Activated T-helper 9 cell treated with anti-CD3 and anti-CD28 coated beads, Interleukin-2, amount 50 U/mL, for 16 hours (primary cell): ENCODE measurements around the gene BCL3.
"Not testable (repeated sequence)": the region's sequence is repeated elsewhere in the genome, so short reads cannot be mapped to it uniquely, and the experiment has no call there.

Experiments used
- DNase-seq: peaks from one replicate; pipeline ENCODE4 v3.0.0-alpha.2; 2020; ENCODE audit warnings: low read depth

The BCL3 gene, protein sequence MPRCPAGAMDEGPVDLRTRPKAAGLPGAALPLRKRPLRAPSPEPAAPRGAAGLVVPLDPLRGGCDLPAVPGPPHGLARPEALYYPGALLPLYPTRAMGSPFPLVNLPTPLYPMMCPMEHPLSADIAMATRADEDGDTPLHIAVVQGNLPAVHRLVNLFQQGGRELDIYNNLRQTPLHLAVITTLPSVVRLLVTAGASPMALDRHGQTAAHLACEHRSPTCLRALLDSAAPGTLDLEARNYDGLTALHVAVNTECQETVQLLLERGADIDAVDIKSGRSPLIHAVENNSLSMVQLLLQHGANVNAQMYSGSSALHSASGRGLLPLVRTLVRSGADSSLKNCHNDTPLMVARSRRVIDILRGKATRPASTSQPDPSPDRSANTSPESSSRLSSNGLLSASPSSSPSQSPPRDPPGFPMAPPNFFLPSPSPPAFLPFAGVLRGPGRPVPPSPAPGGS

DNA sequence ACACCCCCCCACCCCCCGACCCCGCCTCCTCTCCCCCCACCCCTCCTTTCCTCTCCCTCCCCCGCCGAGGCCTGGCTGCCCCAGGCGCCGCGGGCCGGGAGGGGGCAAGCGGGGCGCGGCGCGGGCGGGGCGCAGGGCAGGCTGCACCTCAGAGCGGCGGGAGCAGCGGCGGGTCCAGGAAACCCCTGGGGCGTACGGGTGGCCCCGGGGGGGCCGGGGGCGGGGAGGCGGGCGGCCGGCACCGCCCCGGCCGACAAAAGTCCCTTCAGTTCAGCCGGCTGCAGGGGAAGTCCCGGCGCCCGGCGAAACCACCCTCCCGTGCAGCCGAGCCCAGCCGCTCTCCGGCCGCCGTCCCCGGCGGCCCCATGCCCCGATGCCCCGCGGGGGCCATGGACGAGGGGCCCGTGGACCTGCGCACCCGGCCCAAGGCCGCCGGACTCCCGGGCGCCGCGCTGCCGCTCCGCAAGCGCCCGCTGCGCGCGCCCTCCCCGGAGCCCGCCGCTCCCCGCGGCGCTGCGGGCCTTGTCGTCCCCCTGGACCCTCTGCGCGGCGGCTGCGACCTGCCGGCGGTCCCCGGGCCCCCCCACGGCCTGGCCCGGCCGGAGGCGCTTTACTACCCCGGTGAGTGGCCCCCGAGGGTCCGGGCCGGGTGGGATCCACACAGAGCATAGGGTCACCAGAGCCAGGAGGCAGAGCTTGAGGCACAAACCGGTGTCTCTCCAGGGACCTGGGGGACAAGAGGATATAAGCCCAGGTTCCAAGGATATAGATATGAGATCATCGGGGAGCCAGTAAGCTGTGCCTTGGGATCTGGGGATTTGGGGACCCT is at the start of gene BCL3:
TSS of gene BCL3 (plus strand) at position 283 of the 829 bp plus-strand sequence. CDS start at position 366, 83 bp downstream.
- peak; percentile 67 for DNase-seq

DNA sequence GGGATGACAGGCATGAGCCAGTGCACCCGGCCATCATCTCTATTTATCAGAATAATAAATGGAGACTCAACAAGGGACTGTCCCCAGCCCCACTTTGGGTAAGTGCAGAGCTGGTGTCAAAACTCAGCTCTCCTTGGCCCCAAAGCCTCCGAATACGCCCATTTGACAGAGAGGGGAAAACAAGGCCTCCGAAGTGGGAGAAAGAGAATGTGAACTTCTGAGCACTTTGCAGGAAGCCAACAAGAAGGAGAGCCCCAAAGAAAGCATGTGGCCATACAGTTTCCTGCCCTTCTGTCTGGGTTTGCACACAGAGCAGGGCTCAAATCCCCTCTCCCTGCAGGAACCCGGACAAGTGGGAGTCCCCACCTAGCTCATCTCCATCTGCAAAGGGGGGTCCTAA is 48.0 kb upstream of the BCL3 start:
- DNase-seq, result no peak

DNA sequence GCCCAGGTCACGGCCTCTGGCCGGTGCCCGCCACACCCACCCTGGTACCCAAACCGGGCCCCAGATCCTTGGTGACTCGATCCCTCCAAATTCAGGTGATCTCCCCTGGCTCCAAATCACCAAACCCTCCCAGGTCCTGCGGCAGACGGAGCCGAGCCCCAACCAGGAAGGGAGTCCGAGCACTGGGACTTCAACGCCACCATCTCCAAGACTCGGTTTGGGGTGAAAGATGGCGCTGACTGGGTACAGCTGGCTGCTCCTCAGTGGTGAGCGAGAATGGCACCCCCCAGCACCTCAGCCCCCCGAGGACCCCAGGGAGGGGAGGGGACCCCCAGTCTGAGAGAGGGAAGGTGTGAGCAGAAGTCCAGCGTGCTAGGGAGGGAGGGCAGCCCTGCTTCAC is 47.3 kb upstream of the BCL3 start:
- DNase-seq, result no peak

DNA sequence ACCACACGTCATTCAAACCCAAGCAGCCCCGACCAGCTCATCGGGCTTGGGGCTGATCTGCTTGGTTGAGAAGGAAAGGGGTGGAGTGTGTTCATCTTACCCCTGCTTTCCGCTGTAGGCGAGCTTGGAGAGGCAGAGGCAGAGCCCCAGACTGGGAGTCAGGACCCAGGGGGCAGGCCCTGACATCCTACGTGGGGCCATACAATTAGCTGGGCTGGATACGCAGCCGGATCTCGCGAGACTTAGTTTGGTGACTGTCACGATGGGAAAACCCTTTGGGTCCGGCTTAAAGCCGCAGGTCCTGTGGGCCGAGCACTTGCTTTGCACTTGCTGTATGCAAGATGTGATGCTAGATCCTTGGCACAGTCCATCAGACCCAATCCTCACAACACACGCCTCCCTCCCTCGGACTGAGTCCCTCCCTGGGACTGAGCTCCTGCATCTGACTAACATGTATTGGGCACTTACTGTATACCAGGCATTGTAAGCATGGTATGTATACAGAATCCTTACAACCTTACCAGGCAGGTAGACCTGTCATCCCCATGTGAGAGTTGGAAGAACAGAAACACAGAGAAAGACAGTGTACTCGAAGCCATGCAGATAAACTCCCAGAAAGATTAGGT is 45.8 kb upstream of the BCL3 start:
- DNase-seq, result no peak

DNA sequence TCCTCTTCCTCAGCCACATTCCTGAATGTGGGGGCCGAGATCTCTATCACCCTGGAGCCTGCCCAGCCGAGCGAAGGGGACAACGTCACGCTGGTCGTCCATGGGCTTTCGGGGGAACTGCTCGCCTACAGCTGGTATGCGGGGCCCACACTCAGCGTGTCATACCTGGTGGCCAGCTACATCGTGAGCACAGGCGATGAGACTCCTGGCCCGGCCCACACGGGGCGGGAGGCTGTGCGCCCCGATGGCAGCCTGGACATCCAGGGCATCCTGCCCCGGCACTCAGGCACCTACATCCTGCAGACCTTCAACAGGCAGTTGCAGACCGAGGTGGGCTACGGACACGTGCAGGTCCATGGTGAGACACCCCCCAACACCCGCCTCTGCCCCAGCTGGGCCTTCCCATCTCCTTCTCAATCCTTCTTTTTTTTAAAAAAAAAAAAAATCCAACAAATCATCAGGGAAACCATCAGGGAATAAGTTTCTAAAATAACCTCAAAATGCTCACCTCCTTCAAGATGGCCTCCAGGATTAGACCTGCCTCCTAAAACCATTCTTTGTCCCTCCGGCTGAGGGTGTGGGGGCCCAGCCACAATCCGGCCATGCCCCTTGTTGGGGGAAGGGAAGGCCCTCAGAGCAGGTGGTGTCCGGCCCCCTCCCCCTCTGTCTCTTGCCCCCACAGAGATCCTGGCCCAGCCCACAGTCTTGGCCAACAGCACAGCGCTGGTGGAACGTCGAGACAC is 45.0 kb upstream of the BCL3 start:
- DNase-seq, result no peak

DNA sequence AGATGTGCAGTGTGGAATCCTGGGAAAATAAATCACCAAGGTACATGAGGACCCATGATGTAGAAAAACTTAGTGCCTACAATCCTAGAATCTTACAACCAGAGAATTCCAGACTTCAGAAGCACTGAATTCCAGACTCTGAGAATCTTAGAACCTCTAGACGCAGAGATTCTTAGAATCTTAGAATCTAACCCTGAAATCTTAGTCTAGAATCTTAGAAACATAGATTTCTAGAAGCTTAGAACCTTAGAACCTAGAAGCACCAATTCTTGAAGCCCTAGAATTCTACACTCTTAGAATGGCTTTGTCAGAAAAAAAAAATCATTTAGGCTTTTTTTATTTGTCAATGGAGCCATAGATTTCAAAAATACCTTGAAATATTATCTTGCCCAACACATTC is 43.5 kb upstream of the BCL3 start:
- no peak for DNase-seq

DNA sequence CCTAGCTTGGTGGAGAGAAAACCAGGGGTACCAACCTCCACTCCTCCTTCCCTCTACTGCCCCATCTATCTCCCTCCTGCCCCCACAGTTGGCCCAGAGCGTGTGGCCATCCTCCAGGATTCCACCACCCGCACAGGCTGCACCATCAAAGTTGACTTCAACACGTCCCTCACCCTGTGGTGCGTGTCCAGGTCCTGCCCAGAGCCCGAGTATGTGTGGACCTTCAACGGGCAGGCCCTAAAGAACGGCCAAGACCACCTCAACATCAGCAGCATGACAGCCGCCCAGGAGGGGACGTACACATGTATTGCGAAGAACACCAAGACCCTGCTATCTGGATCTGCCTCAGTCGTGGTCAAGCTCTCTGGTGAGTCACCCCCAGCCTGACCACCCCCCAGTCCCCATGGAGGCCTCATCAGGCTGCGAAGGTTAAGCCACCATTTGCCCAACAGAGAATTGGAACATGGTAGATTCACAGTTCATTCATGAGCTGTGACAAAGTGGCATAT is 43.0 kb upstream of the BCL3 start:
- DNase-seq, result no peak

DNA sequence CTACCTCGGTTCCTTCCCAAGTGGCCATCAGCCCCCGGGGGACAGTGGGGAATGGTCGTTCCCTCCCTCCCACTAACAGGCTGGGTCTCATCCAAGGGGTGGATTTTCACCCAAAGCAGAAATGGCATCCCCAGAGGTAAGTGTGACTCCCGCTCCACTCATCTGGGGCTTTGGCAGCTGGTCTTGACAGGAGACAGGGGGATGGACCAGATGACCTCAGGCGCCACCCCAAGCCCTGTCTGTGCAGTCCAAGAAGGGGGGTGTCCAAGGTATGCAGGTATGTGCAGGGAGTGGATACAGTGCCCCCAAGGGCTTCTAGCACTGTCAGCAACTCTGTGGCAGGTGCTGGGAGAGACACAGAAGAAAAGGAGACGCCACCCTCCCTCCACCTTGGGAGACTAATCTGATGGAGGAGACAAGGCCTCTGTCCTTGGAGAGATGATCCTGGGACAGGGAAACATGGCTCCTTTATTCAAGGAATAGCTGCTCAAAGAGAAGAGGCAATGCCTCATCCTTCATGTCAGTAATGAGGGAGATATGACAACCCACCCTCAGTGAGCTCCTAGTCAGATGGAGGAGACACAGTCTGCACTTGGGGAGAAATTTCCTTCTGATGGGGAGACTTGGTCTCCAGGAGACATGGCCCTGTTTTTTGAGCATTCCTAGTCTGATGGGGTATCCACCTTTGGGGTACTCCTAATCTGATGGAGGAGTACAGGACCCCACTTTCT is 41.8 kb upstream of the BCL3 start:
- DNase-seq, result no peak

DNA sequence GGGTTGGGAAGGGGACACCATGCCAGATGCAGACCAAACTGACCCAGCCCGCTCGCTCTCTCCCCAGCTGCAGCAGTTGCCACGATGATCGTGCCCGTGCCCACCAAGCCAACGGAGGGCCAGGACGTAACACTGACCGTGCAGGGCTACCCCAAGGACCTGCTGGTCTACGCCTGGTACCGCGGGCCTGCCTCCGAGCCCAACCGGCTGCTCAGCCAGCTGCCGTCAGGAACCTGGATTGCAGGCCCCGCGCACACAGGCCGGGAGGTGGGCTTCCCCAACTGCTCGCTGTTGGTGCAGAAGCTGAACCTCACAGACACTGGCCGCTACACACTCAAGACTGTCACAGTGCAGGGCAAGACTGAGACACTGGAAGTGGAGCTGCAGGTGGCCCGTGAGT is 40.7 kb upstream of the BCL3 start:
- no peak for DNase-seq

DNA sequence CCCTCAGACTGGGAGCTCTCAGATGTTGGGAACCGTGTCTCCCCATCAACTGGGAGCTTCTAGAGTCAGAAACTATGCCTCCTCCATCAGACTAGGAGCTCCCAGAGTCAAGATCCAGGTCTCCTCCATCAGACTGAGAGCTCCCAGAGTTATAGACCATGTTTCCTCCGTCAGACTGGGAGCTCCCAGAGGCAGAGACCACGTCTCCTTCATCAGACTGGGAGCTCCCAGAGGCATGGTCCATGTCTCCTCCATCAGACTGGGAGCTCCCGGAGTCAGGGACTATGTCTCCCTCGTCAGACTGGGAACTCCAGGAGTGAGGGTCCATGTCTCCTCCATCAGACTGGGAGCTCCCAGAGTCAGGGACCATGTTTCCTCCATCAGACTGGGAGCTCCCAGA is 39.6 kb upstream of the BCL3 start:
- DNase-seq, result no peak

DNA sequence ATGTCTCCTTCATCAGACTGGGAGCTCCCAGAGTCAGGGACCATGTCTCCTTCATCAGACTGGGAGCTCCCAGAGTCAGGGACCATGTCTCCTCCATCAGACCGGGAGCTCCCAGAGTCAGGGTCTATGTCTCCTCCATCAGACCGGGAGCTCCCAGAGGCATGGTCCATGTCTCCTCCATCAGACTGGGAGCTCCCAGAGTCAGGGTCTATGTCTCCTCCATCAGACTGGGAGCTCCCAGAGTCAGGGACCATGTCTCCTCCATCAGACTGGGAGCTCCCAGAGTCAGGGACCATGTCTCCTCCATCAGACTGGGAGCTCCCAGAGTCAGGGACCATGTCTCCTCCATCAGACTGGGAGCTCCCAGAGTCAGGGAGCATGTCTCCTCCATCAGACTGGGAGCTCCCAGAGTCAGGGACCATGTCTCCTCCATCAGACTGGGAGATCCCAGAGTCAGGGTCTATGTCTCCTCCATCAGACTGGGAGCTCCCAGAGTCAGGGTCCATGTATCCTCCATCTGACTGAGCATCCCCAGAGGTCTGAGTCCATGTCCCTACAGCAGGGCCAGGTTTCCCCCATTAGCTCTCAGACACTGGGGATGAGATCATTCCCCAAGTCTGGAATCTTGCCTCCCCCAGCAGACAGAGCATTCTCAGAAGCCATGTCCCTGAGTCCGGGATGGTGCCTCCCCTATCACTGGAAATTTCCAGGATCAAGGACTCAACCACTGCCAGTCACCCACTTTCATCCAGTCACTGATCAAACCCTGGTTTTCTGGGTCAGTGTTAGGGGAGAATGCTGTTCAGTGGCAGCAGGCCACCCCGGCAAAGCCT is 38.9 kb upstream of the BCL3 start:
- DNase-seq, result not testable (repeated sequence)

DNA sequence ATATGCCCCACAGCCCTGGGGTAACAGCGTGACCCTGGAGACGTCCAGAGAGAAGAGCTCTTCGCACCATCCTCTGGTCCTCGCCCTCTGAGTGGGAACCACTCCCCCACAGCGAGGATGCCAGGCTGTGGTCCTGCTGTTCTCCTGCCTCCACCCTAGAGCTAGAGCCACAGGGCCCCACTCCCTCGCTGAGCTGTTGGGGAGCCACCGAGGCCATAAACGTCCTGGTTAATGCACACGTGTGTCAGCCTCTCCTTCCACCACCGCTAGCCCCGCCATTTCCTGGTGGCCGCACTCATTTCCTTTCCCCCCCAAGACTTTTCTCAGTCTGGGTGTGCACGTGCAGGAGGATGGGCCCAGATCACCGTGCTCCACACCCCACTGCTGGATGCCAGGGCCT is 38.0 kb upstream of the BCL3 start:
- DNase-seq, result no peak

DNA sequence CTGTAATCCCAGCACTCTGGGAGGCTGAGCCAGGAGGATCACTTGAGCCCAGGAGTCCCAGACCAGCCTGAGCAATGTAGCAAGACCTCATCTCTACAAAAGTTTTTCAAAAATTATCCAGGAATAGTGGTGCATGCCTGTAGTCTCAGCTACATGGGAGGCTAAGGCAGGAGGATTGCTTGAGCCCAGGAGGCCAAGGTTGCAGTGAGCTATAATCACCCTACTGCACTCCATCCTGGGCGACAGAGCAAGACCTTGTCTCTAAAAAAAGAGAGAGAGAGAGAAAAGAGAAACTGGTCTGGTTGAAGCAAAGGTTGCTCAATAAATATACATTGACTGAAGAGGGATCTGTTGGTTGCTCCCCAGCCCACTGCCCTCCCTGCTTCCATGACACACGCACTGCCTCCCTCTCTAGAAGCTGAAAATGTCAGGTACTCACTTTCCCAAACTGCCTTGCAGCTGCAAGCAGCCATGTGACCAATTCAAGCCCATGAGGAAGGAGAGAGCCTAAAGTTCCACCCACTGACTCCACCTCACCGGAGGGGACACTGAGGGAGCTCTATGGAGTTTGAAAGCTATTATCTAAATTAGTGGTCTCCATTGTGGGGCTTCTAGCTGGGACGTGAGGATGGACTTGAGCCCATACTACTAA is 35.5 kb upstream of the BCL3 start:
- DNase-seq, result no peak

DNA sequence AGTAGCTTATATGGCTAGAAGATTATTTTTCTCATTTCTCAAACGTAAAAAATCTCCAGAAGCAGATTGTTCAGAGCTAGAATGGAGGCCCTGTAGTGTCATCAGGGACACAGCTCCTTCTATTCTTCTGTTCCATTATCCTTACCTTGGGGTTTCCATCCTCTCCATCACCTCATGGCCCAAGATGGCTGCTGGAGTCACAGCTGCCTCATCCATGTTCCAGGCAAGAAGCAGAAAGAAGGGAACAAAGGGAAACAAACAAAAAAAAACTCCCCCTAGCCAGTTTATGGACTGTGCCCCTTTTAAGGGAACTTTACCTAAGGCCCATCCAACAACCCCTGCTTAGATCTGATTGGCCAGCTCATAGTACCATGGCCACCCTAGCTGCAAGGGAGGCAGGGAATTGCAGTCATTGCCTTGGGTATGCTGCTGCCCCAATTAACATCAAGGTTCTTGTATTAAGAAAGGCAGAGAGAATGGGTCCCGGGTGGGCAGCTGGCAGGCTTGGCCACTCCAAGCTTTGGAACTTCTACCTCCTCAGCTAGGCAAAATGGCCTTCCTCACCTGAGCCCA is 33.8 kb upstream of the BCL3 start:
- no peak for DNase-seq

DNA sequence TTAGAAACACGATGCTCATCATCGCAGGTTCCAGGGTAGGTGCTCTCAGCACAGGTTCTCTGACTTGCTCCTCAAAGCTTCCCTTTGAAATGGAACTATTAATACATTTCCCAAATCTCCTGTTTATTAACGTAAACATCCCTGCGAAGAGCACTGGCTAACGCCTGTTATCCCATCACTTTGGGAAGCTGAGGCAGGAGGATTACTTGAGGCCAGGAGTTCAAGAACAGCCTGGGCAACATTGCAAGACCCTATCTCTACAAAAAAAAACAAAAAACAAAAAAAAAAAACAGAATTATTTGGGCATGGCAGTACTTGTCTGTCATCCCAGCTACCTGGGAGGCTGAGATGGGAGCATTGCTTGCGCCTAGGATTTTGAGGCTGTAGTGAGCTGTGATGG is 30.9 kb upstream of the BCL3 start:
- no peak for DNase-seq

DNA sequence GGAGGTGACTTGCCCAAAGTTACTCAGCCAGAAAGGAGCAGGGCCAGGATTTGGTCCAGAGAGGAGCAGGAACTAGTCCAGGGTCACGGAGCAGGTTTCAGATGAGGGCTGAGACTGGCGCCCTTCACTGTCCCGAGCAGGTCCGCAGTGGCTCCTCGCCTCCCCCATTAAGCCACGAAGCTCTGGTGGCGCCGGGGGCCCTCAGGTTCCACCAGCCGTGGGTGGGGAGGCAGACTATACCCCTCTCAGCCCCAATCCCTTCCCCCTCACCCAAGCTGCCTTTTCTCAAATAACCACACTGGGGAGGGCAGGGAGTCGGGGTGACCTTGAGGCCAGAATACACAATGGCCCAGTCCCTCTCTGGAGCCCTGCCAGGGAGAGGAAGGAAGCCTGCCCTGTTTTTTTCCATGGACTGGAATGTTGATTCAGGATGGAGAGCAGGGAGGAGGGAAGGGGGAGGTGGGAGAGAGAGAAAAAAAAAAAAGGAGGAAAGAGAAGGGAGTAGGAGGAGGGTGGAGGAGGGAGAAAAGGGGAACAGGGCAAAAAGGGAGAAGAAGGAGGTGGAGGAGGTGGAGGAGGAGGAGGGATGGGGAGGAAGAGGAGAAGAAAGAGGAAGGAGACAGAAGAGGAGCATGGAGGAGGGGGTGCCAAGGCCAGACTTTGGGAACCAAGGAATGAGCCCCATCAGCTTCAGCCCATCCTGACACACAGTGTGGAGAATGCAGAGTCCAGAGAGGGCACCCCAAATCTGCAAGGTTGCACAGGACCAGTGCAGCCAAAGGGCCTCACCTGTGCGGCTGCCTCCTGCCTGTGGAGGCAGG is 29.9 kb upstream of the BCL3 start:
- no peak for DNase-seq

DNA sequence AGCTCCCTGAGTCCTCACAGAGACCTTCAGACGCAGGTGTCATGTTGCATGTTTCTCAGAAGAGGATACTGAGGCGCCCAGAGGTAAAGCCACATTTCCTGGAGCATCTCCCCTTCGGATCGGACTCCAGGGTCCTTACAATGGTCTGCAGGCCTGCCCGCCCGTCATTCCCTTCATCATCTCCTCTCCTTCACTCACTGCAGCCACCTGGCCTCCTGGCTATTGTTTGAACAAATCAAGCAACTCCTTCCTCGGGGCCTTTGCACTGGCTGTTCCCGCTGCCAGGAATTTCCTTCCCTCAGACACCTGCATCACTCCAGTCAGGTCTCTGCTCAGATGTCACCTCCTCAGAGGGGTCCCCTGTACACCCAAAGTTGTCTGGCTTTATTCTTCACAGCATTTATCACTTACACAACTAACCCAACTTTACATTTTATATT is 29.2 kb upstream of the BCL3 start:
- no peak for DNase-seq

DNA sequence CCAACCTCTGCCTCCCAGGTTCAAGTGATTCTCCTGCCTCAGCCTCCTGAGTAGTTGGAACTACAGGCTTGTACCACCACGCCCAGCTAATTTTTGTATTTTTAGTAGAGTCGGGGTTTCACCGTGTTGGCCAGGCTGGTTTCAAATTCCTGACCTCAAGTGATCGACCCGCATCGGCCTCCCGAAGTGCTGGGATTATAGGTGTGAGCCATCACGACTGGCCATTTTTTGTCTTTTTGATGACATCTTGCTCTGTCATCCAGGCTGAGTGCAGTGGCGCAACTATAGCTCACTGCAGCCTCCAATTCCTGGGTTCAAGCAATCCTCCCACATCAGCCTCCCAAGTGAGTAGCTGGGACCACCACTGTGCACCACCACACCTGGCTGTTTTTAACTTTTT is 28.1 kb upstream of the BCL3 start:
- not testable (repeated sequence) for DNase-seq
